Activated CD8-positive, alpha-beta memory T cell treated with anti-CD3 and anti-CD28 coated beads, Interleukin-2, amount 50 U/mL, for 48 hours (primary cell): Measurements from ENCODE around the gene DOC2B.

Experiments used
- DNase-seq: peaks from one replicate; pipeline ENCODE4 v3.0.0-alpha.2; 2020

Gene DOC2B

DNA sequence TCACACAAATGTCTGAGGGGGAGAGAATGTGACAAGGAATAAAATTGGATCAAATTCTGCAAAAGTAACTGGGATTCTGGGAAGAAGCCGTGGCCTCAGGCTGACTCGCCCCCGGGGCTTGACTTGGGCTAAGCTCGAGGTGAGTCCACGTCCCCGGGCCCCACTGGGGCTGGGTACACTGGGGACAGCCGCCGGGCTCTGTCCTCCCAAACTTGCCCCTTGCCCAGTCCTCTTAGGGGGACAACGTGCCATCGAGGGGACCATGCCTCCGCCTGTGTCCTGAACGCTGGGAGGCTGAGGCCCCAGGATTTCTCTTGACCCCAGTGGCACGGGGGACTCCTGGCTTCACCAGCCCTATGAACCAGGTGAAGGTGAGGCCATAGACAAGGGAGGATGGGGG lies 21.1 kb downstream of the DOC2B start:
- no peak for DNase-seq

DNA sequence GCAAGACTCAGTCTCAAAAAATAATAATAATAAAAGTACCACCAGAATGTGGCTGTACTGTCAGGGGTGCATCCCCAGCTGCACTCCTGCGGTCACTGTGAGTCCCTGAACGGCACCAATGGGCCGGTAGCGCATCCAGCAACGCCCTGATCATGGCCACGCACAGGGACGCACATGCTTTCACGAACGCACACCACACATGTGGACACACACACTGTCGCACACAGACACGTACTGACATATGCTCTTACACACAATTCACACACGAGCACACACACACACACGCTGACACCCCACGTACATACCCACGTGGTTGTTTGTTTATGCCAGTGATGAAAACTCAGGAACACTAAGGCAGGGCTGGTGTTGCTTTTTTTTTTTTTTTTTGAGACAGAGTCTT lies 21.8 kb downstream of the DOC2B start:
- no peak for DNase-seq

DNA sequence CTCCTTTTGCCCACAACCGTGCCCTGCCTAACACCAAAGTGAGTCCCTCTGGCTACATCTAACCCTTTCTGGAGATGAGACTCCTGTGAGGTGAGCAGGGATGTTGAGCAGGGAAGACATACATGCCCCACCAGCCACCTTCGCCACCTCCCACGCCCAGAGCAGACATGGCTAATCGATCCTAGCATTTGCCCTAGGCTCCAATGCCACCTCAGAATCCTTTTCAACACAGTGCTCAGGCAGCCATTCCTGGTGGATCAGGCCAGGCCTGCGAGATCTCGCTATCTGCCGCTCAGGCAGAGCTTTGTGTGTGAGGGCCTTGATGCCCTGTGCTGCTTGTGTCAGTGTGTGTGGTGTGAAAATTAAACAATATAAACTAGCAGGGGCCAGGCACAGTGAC lies 23.1 kb downstream of the DOC2B start:
- no peak for DNase-seq

DNA sequence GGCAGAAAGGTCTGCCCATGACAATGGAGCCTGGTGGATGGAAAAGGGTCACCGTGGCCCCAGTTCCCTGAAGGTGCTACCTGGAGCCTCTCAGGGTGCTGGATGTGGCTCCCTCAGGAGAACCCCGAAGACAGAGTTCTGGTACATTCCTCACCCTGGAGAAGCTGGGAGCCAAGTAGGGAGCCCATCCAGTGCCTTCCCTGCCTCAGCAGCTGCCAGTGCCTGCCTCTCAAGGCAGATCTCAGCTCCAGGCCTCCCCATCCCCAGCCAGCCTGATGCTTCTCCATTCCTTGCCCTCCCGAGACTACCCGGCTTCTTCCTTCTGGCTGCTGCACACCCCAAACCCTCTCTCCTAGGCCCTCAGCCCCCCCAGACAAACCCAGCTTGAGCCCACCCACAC lies 23.5 kb downstream of the DOC2B start:
- no peak for DNase-seq

DNA sequence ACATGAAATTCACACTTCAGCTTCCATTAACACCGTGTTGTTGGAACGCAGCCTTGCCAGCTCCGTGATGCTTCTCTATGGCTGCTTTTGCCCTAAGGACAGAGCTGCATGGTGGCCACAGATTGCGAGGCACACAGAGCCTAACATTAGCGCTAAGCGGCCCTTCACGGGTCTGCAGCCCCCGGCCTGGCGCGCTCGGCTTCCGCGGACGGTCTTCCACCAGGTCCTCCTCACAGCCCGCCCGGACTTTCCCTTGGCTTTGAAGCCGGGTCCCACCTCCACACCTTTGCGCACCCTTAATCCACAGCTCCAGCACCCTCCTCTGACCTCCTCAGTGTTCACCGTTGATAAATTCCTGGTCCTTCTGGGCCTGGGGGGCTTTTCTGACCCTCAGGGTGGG lies 24.5 kb downstream of the DOC2B start:
- DNase-seq, result no peak

DNA sequence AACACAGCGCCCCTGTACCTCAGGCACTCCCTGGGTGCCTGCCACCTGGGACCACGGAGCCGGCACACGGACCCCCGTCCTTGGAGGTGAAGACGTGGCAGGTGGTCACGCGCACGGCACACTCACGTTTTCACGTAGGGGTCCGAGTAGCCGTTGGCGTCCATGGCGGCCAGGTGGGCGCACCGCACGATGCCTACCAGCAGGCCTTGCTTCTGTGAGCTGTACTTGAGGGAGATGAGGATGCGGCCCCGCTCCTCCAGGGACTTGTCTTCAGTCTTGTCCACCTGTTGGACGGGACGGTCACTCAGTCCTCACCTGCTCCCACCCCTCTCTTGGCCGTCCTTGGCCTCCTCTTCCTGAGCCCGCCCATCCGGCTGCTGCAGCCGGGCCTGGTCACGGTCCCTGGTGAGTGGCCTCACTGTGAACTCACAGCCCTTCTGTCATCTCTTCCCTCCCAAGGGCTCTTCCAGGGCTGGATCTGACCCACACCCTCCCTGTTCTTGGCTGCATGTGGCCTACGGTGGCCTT lies 25.3 kb downstream of the DOC2B start:
- DNase-seq, result no peak

DNA sequence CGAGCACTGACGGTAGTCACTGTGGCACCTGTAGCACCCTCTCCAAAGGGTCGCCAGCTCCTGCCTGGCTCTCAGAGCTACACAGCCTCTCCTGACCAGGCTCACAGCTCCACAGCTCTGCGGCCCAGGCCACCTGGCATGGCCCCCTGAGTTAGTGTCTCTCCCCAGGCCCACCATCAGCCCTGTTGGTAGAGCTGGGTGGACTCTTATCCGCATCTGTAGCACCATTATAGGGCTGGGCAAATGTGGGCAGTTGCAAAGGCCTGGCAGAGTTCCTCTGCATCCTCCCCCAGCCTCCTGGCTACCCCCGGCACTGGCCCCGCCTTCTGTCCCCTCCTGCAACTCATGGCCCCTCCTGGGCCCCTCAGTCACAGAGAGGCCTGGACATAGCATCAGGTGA lies 25.9 kb downstream of the DOC2B start:
- DNase-seq, result no peak

DNA sequence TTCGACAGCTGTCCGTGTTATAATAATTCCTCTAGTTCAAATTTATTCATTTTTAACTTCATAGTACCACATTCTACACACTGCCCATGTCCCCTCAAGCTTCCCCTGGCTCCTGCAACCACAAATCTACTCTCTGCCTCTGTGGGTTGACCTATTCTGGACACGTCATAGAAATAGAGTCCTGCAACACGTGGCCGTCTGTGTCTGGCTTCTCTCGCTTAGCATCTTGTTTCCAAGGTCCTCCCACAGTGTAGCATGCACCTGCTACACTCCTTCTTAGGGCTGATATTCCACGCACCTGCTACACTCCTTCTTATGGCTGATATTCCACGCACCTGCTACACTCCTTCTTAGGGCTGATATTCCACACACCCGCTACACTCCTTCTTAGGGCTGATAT lies 27.6 kb downstream of the DOC2B start:
- no peak for DNase-seq

DNA sequence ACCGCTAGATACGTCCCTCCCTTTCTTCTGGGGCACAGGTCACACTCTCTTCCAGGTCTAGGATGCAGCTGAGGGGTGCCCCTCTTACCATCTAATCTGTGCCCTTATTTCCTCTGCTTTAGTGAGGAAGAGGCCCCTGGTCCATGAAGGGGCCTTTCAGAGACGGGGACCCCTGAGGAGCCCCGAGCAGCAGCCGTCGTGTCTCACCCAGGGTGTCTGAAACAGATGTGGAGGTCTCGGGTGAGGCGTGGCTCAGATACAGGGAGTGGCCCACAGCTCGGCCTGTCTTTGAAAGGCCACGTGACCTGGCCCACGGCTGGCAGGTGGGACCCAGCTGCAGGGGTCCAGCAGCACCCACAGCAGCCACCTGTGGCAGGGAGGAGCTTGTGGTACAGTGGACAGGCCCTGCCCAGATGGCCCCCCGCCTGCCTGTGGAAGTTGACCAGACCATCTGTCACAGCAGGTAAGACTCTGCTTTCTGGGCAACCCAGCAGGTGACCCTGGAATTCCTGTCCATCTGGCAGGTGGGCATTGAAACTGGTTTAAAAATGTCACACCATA lies 28.5 kb downstream of the DOC2B start:
- no peak for DNase-seq

DNA sequence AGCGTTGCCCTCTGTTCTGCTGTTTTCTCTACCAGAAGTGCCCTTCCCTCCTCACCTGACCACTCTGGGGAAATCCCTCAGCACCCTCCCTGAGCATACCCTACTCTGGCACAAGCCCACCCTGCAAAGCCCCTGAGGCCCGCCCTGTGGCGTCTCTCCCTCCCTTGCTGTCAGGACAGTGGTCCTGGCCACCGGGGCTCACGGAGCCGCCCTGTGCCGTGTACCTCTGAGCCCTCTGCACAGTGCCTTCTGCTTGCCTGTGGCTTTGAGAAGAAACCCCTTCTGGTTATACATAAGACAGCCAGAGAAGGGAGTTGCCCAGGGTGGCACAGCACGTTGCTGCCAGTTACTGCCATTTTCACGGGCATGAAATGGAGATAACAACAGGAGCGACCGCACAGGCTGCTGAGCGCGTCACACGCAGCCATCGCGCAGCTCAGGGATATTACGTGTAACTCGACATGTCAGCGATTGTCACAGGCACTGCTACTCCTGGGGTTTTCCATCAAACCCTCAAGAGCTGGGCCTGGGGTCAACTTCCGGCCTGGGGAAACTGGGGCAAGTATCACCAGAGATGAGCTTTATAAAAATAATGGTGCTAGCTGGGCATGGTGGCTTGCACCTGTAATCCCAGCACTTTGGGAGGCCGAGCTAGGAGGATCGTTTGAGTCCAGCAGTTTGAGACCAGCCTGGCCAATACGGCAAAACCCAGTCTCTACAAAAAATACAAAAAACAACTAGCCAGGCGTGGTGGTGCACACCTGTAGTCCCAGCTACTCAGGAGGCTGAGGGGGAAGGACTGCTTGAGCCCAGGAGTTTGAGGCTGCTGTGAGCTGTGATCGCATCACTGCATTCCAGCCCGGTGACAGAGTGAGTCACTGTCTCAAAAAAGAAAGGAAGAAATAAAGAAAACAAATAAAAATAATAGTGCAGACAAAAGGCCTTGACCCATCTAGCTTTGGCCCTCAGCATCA lies 29.3 kb downstream of the DOC2B start:
- no peak for DNase-seq

DNA sequence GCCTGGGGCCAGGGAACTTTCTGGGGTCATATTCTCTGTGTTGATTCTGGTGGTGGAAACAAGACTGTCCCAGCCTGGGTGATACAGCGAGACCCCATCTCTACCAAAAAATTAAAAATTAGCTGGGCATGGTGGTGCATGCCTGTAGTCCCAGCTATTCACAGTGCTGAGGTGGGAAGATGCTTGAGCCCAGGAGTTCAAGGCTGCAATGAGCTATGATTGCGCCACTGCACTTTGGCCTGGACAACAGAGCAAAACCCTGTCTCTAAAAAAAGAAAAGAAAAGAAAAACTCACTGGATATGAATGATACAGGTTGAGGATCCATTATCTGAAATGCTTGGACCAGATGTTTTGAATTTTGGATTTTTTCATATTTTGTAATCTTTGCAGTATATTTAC lies 30.4 kb downstream of the DOC2B start:
- DNase-seq, result no peak

DNA sequence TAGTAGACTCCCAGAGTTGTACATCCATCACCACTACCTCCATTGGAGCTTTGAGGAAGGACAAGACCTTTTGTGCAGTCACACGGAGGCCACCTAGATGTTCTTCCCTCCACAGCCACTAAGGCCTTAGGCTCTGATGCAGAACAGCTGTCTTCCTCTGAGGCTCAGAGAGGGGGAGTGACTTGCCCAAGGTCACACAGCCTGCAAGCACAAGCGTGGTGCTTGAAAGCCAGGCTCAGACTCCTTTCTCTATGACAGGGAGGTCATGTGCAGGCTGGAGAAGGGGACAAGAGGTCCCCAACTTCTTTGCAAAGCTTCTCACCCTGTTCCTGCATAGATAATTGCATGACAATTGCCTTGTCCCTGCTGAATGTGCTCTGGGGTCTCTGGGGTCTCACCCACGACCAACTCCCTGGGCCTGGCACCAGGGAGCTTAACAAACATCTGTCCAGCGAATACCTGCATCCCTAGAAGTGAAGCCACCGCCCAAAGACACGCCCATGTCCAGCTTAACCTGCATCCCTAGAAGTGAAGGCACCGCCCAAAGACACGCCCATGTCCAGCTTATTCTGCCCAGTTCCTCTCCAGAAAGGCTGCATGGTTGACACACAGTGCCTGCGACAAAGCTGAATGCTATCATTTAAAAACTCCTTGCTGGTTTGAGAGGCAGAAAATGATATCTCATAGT lies 31.4 kb downstream of the DOC2B start:
- DNase-seq, result no peak

DNA sequence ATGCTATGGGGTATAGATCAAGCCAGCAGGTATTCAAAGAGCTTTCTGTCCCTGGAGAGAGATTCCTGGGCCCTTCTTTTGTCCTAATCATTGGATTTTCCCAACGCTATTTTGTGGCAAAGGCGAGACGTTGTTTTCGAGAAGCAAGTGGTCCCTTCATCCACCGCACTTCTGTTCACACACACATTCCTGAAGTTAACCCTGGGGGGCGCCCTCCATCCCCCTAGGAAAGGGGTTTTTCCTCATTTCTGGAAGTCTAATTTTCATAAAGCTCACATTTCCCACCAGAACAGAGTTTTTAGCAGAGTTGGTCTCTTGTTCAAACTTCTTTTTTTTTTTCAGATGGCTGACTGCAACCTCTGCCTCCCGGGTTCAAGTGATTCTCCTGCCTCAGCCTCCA lies 32.2 kb downstream of the DOC2B start:
- DNase-seq, result no peak

DNA sequence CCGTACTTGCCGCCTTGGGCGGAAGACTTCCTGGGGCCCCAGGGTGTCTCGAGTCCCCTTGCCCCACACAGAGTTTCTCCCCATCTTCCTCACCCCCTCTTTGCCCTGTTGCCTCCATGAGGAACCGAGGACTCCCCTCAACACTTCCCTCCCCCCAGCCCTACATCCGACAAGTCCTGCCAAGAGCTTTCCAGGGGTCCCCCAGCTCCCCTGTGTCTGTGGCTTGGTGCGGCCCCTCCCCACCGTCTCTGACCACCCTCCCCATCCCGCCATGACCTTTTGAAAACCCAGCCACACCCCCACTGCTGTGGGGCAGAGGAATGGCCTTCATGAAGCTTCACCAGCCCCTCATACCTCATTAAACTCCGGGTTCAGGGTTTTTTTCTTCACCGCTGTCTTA lies 32.7 kb downstream of the DOC2B start:
- peak; percentile 20 for DNase-seq

DNA sequence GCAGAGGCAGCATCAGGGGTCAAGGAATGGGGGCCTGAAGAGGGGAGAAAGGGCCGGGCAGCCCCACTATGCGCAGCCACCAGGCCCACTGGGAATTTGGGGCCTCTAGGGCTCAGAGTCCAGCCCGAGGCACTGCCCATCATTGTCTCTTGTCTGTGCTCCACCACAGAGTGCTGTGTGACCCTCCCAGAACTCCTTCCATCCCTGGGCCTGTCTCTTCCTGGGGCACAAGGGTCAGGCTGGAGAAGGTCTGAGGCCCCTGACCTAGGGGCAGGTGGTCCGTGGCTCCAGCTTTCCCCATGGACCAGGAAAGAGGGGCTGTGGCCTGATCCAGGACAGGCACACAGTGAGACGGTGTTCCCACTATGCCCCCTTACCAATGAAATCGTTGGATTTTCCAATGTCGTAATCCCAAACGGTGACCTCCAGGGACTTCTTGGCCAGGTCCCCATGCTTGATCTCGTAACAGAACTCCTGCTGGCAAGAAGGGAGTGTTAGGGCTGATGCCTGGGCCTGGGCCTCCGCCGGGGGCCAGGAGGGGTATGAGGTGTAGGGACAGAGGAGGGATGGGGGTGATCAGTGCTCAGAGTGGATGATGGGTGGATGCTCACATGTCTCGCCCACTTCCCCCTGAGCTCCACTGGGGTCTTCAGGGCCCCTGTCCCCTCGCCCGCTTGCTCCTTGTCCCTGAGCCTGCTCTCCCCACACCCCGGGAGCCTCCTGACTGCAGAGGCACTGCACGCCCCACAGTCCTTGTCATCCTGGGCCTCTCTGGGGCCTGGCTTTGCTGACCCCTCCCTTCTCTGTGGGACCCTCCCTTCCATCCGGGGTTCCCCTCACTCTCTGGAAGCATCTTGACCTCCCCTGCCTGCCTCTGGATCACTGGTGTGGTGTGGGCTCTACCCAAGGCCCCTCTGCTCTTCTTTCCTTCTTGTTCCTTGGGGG lies 33.4 kb downstream of the DOC2B start:
- peak; percentile 43 for DNase-seq

DNA sequence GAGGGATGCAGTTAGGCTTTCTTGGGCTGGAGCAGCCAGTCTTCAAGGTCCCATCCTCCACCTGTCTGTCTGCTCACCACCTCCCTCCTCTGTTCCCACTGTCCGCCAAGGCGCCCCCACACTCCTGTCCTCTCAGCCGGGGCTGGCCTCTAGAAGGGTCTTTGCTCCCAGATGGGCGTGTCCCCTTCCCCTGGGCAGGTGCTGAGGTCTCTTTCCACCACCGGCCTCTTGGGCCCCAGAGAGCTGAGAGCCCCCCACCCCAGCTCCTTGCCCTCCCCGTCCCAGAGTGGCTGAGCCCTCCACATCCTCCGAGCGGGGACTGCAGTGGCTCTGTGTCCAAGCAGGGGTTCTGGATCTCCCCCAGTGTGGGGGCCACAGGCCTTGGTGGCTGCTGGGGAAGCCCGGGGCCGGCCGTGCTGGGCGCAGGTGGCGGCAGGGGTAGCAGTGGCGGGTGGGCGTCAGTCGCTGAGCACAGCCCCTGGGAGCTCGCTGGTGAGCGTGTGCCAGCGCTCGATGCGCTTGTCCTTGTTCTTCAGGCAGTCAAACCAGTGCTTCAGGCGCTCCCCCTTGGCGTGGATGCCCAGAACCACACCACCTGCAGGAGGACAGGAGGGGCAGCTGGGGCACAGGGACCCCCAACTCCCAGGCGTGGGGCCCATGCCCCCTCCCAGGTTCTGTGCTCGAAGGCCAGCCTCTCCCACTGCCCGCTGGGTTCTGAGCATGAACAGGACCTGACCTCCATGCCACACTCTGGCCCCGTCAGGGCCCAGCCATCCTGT lies 34.3 kb downstream of the DOC2B start:
- DNase-seq, result peak; percentile 44

DNA sequence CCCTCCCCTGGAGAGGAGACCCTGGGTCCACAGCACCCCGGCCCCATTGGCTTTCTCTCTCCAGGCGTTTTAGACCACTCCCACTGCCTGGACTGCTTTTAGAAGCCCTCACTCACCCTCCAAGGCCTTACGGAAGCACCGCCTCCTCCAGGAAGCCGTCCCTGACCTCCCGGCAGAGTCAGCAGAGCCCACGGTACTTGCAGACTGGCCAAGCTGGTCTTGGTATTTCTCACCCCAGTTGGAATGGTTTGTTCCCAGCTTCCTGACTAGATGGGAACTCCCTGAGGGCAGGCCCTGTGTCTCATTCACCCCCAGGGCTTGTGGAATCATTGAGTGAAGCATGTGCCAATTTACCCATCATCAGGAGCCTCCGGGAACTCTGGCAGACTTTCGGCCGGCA lies 34.9 kb downstream of the DOC2B start:
- peak; percentile 29 for DNase-seq

DNA sequence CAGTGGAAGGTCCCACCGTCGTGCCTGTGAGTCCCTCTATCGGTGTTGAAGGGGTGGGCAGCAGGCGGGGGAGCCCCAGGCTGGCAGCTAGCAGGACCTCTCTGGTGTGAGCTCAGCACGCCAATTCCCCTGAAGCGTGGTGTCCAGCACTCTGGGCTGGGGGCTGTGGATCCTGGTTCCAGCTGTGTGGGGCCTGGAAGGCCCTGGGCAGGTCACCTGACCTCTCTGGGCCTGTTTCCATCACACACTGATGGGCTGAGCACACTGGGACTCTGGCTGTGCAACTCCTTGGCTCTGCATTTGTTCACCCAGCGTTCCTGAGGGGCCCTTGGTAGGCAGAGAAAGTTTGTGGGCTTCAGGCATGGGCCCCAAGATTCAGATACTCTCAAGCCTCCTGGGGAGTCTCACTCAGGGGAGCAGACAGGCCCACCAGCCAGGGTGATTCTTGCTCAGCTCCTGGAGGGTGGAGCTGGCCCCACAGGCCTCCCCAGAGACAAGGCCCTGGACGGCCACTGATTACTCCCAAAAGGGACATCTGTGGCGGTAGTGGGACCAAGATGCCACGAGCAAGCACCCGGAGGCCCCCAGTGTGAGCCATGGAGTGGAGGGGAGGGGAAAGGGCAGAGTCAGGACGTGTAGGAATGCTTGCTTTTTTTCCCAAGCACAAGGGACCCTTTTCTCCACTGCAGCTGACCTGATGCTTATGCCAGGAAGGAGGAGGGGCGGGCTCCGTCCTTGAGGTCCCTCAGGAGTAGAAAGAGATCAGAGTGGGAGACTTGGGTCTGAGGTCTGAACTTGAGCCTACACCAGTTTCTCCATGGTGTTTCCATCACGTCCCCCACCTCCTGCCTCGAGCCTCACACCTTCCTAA lies 35.5 kb downstream of the DOC2B start:
- DNase-seq, result peak; percentile 44

DNA sequence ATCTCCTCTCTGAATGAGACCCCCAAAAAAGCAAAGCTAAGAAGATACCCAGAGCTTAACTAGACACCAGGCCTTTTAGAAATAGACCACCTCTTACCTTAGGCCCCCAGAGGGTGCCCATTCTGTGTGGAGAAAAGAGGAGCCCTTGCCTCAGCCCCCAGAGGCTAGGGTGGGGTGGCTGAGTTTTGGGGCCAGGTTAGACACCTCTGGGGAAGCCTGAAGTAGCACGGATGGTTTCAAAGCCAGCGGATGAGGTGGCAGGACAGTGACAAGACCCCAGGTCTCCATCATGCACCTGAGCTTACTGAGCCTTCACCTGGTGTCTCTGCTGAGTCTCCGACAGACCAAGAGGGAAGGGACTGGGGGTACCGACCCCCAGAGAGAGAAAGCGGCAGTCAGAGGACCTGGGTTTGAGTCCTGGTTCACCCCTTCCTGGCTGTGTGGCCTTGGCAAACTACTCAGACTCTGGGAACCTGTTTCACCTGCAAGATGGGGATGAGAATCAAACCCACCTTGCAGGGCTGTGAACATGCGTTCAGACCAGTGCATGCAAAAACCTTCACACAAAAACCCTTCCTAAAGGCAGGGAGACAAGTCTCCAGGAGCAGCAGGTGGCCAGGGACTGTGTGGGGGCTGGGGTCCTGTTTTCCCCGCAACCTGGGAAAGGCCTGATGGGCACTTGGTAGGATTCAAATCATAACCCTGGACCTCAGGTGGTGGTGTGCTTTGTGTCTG lies 36.3 kb downstream of the DOC2B start:
- DNase-seq, result peak; percentile 49

DNA sequence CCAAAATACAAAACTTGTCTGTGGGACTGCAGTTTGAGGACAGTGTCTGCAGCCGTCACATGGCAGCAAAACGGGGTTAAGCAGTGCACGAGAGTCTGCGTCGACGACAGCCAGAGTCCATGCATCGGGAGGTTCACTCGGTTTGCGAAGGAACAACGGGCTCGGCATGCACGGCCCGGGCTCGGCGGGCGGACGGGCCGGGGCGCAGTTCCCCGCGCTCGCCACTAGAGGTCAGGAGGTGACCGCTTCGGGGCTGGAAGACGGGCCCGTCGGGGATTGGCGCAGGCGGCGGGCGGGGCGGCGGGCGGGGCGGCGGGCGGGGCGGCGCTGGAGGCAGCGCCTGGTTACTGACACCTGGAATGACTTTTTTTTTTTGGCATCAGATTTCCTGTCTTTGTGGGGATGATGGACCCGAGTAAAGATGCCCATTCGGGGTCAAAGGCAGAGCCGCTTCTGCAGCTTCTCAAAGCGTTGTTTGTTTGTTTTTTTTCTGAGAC lies 37.6 kb downstream of the DOC2B start:
- DNase-seq, result peak; percentile 98
